ENCODE measurements around the gene DDN.

DNA sequence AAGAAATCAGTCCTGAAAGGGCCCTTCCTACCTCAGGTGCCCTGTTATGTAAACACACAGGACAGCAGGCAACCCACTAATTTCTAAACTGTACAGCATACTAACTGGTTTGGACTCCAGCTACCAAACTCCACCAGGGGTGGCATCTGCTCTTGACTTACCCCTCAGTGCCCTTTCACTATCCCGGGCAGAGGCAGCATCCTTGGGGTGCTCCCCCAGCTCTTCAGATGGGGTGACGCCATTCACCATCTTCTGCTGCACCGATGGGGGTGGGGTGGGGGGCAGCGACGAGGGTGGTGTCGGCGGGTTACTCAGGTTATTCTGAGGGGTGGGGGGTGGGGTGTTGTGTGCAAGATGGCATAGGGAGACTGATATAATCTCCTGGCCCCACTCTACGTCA lies 30.9 kb upstream of the DDN start:
- TF ChIP-seq POLR2A (IDR thresholded peaks at IDR 0.05; ENCODE audit: low read depth) (no peak), EP300 (IDR thresholded peaks at IDR 0.05) (no peak)
- TF ChIP-seq, protein P1, sequence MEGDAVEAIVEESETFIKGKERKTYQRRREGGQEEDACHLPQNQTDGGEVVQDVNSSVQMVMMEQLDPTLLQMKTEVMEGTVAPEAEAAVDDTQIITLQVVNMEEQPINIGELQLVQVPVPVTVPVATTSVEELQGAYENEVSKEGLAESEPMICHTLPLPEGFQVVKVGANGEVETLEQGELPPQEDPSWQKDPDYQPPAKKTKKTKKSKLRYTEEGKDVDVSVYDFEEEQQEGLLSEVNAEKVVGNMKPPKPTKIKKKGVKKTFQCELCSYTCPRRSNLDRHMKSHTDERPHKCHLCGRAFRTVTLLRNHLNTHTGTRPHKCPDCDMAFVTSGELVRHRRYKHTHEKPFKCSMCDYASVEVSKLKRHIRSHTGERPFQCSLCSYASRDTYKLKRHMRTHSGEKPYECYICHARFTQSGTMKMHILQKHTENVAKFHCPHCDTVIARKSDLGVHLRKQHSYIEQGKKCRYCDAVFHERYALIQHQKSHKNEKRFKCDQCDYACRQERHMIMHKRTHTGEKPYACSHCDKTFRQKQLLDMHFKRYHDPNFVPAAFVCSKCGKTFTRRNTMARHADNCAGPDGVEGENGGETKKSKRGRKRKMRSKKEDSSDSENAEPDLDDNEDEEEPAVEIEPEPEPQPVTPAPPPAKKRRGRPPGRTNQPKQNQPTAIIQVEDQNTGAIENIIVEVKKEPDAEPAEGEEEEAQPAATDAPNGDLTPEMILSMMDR (IDR thresholded peaks at IDR 0.05), result no peak
